Measurements from ENCODE around the gene MAP7. TPM values are rescaled to one million over a fixed set of nuclear protein-coding genes. Genes with fewer than 3 reads are reported as not detected.

MAP7 gene
- total RNA-seq, 1 experiment from 2014 or later = 7.8 TPM

DNA sequence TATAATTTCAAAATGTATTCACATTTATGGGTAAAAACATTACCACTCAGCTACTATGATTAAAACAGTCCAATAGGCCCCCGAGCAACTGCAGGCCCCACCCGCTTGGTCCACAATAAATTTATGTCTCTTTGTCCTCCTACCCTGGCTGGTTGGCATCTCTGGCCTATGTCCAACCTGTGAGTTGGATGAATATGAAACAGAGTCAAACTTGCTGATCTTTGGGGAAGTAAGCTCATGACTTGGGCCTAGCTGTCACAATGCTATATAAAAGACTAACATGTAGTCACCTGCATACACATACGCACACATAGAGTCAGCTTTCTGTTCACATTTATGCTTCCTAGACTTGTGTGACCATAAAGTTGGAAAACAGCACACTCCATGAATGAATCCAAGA, 20.5 kb downstream of the MAP7 start:
- no peaks in the 10 kb centered on the region for H3K36me3 ChIP-seq (replicated peaks; ENCODE audit: control insufficient read depth, insufficient read depth, low read length)
- no peak overlapping the region for H3K4me3 ChIP-seq (ENCODE audit: insufficient read depth, low read depth, low read length)
- H3K27me3 ChIP-seq (ENCODE audit: control insufficient read depth, insufficient read depth, low read length) = no peaks in the 10 kb centered on the region
- no peak for DNase-seq

DNA sequence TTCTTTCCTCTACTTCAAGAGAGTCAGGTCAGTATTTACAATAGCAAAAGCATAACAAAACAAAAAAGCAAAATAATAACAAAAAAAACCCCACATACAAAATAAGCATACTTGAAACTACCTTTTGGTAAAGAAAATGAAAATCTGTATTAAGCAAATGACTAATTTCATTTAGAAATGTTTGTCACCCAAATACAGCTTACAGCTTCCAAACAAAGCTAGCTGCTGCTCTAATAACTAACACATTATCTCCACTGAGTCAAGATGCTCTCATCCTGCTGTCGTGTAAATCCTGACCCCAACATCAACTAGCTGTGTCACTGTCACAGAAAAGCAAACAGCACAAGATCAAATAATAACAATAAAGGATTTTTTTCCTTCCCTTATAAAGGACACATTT, 21.7 kb downstream of the MAP7 start:
- H3K27me3 ChIP-seq (ENCODE audit: control insufficient read depth, insufficient read depth, low read length) = no peaks in the 10 kb centered on the region
- no peaks in the 10 kb centered on the region for H3K36me3 ChIP-seq (replicated peaks; ENCODE audit: control insufficient read depth, insufficient read depth, low read length)
- H3K4me3 ChIP-seq (ENCODE audit: insufficient read depth, low read depth, low read length) = no peak overlapping the region
- no peak for DNase-seq

DNA sequence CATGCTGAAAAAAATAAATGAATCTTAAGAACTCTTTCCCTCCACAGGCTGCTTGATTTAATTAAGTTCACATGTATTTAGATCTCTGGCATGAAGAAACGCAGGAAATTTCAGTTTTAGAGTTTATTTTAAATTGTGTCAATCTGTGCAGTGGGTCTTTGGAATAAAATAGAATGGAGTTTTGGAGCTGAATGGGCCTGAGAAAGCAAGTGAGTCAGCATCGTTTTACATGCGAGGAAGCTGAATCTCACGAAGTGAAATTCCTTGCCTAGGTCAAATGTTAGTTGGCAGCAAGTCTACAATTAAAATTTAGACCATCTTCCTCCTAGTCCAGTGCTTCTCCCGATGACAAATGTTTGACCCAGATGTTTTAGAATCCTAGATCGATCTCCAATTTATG, 22.4 kb downstream of the MAP7 start:
- H3K4me3 ChIP-seq (ENCODE audit: insufficient read depth, low read depth, low read length) = no peak overlapping the region
- DNase-seq = no peak
- no peaks in the 10 kb centered on the region for H3K27me3 ChIP-seq (ENCODE audit: control insufficient read depth, insufficient read depth, low read length)
- H3K36me3 ChIP-seq (replicated peaks; ENCODE audit: control insufficient read depth, insufficient read depth, low read length) = no peaks in the 10 kb centered on the region

DNA sequence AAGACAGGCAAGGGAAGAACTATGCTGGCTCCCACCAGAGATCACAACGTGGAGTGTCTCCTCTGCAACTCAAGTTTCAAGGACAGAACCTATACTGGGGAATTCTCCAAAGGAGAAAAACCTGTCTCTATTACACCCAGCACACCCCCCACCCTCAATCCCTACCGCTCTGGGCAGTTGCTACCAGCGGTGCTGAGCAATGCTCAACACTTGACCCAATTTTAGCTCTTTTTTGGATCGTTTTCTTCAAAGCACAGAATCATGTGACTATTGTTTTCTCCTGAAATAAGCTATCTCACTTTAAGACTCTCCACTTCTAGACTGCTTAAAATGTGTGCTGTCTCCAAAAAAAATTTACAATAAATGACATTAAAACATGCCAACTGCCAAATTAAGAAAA, 23.3 kb downstream of the MAP7 start:
- DNase-seq = peak; percentile 11
- Histone ChIP-seq H3K36me3 (replicated peaks; ENCODE audit: control insufficient read depth, insufficient read depth, low read length) (no peaks in the 10 kb centered on the region), H3K4me3 (ENCODE audit: insufficient read depth, low read depth, low read length) (no peak overlapping the region)

DNA sequence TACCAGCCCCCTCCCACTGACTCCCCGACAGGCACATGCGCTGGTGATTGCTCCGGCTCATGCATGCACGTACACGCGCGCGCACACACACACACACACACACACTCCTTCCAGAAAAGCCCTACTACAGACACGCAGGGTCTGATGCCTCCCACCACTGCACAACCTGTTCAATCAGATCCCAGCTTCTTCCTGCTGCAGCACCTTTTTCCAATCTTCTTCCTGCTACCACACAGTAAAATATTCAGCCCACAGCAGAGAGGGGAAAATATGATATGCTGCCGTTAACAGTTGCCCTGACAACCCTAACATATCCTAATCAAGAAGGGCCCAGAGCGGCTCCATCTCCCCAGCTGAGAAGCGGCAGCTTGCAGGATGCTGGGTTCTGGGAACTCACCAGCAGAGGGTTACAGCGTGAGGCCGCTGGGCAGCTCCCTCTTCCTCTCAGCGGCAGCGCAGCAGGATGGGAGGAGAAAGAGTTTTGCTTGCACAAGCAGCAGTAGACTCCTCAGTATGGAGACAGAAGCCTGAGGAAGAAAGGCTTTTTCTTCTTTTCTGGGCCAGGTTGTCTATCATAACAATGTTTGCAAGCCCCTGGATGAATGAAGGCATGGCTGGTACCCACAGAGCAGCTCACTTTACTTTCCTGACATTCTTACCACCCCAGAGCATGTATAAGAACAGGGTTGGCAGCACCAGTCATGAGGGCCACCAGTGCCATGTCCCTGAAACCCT, 23.9 kb downstream of the MAP7 start:
- DNase-seq = peak; percentile 56
- Histone ChIP-seq H3K4me3 (ENCODE audit: insufficient read depth, low read depth, low read length) (no peak overlapping the region), H3K36me3 (replicated peaks; ENCODE audit: control insufficient read depth, insufficient read depth, low read length) (no peaks in the 10 kb centered on the region), H3K27me3 (ENCODE audit: control insufficient read depth, insufficient read depth, low read length) (no peaks in the 10 kb centered on the region)

More for the DNA sequence above, 23.3 kb downstream of the MAP7 start:
- no peaks in the 10 kb centered on the region for H3K27me3 ChIP-seq (ENCODE audit: control insufficient read depth, insufficient read depth, low read length)

DNA sequence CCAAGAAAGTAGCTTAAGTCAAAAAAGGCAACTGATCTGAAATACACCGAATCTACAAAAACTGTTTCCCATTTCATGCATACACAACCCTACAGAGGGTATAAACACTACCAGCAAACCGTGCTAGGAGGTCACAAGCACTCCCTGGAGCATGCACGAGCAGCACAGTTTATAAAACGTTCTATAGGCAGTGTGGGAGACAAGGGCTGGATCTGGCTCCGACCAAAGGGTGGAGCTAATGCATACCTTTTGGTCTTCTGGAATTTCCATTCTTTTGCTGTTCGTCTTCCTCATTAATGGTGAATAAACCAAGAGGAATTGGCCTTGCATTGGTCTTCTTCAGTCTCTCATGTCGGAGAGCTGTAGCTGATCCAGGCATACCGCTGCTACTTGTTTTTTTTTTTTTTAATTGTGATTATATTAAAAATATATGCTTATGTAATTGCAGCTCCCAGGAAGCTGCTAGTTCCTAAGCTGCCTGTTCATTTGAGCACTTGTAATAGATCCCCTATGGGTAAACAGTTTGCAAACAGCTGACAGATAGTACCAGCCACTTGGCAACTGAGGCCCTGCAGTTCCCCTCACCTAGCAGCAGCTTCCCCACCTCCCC, 24.5 kb downstream of the MAP7 start:
- no peak for DNase-seq
- H3K36me3 ChIP-seq (replicated peaks; ENCODE audit: control insufficient read depth, insufficient read depth, low read length) = no peaks in the 10 kb centered on the region
- H3K27me3 ChIP-seq (ENCODE audit: control insufficient read depth, insufficient read depth, low read length) = no peaks in the 10 kb centered on the region
- no peak overlapping the region for H3K4me3 ChIP-seq (ENCODE audit: insufficient read depth, low read depth, low read length)

DNA sequence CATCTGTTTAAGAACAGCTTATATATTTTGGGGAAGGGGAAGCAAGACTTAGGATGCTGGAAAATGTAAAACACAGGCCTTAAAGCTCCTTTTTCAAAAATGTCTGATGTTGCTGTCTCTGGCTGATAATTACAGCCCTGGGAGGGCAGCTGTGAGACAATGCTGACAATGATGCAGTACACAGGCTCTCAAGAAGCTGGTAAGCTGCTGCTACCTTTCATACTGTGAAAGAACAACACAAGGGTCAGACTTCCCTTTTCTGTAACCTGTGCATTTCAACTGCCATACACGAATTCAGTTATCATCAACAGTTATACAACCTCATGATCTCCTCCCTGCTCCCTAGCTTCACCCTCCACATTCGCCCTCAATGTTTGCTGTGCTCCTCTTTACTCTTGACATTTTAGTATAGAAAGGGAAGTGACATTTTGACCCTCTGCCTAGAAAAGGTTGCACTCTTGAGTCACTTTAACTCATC, 25.2 kb downstream of the MAP7 start:
- no peaks in the 10 kb centered on the region for H3K36me3 ChIP-seq (replicated peaks; ENCODE audit: control insufficient read depth, insufficient read depth, low read length)
- no peak overlapping the region for H3K4me3 ChIP-seq (ENCODE audit: insufficient read depth, low read depth, low read length)
- H3K27me3 ChIP-seq (ENCODE audit: control insufficient read depth, insufficient read depth, low read length) = no peaks in the 10 kb centered on the region
- no peak for DNase-seq

DNA sequence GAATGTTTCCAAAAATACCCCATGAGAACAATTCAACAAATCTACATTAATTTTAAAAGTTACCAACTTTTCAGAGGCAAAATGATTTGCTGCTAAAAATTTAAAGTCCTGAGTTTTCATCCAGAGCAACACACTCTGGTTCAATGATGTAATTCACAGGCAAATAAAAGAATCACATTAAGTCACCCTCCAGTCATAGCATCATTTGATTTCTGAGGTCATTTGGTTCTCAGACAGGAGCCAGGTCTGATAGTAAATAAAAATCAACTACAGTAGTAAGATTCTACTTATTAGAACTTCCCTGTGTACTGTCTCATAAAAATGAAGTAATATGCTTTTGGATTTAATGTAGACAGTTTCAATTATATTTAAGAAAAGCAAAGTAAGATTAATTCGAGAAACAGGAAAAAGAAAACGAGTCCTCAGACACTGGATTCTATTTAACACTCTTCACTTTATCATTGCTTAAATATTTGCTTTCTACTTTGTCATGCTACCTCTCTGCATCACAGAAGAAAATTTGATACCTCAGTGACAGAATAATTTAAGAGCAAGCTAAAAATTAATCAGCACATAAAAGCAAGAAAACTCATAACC, 25.8 kb downstream of the MAP7 start:
- H3K4me3 ChIP-seq (ENCODE audit: insufficient read depth, low read depth, low read length) = no peak overlapping the region
- H3K27me3 ChIP-seq (ENCODE audit: control insufficient read depth, insufficient read depth, low read length) = no peaks in the 10 kb centered on the region
- DNase-seq = no peak

DNA sequence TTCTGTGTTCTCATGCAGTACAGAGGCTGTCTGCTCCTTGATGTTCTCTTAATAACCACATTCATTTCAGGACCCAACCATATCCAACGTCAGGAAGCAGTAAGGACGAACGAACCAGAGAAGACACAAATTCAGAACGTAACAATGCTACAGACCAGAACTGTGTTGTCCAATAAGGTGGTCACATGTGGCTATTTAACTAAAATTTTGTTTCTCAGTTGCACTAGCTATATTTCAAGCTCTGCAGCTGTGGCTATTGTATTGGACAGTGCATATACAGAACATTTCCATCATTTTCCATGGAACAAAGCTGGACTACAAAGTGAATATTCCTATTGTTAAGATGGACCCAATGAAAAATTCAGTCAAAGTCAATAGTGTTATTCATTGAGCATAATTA, 27.0 kb downstream of the MAP7 start:
- DNase-seq = no peak

More for the DNA sequence above, 25.8 kb downstream of the MAP7 start:
- no peaks in the 10 kb centered on the region for H3K36me3 ChIP-seq (replicated peaks; ENCODE audit: control insufficient read depth, insufficient read depth, low read length)

DNA sequence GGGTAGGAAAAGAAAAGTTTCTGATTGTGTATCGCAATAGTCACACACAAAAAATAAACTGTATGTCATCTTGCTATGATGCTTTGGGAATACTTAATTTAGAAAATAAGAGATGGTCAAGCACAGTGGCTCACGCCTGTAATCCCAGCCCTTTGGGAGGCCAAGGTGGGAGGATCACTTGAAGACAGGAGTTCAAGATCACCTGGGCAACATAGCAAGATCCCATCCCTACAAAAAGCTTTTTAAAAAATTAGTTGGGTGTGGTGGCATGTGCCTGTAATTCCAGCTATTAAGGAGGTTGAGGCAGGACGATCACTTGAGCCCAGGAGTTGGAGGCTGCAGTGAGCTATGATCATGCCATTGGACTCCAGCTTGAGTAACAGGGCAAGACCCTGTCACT, 27.6 kb downstream of the MAP7 start:
- no peak overlapping the region for H3K4me3 ChIP-seq (ENCODE audit: insufficient read depth, low read depth, low read length)
- H3K36me3 ChIP-seq (replicated peaks; ENCODE audit: control insufficient read depth, insufficient read depth, low read length) = no peaks in the 10 kb centered on the region
- H3K27me3 ChIP-seq (ENCODE audit: control insufficient read depth, insufficient read depth, low read length) = no peaks in the 10 kb centered on the region
- DNase-seq = no peak

More for the DNA sequence above, 27.0 kb downstream of the MAP7 start:
- H3K27me3 ChIP-seq (ENCODE audit: control insufficient read depth, insufficient read depth, low read length) = no peaks in the 10 kb centered on the region
- H3K4me3 ChIP-seq (ENCODE audit: insufficient read depth, low read depth, low read length) = no peak overlapping the region
- H3K36me3 ChIP-seq (replicated peaks; ENCODE audit: control insufficient read depth, insufficient read depth, low read length) = no peaks in the 10 kb centered on the region

DNA sequence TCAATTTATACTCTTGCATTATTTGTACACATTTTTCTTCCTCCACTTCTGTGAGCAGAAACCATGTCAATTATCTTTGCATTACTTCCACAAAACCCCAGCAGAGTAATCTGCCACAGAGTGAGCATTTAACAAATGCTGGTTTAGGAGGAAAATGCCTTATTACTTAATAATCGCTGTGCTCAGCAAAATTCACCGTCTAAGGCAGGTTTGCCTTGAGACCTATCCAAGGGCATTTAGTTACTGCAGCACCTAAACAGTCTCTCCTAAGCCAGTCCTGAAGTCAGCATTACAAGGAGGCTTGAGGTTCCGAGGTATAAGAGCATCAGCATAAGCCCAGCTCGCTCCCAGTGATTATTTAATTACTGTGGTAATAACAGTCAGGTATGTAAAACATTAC, 28.3 kb downstream of the MAP7 start:
- DNase-seq = no peak
- Histone ChIP-seq H3K4me3 (ENCODE audit: insufficient read depth, low read depth, low read length) (no peak overlapping the region), H3K27me3 (ENCODE audit: control insufficient read depth, insufficient read depth, low read length) (no peaks in the 10 kb centered on the region), H3K36me3 (replicated peaks; ENCODE audit: control insufficient read depth, insufficient read depth, low read length) (no peaks in the 10 kb centered on the region)

DNA sequence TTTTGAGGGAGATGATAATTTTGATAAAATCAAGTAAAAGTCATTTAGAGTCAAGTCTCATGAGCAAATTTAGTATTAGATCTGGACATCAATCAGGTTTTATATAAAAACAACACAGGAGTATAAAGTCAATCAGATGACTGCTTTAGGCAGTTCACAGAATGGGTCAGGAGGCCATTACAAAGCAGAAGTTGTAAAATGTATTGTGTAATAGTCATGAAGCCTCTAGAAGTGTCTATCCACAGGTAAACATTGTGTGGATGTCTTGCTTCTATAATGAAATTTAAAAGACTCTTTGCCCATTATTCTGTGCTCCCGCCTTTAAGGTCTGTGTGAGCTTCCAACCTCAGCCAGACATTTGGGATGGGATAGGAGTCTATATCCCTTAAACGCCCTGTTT, 28.8 kb downstream of the MAP7 start:
- Histone ChIP-seq H3K36me3 (replicated peaks; ENCODE audit: control insufficient read depth, insufficient read depth, low read length) (no peaks in the 10 kb centered on the region), H3K4me3 (ENCODE audit: insufficient read depth, low read depth, low read length) (no peak overlapping the region), H3K27me3 (ENCODE audit: control insufficient read depth, insufficient read depth, low read length) (no peaks in the 10 kb centered on the region)
- no peak for DNase-seq

DNA sequence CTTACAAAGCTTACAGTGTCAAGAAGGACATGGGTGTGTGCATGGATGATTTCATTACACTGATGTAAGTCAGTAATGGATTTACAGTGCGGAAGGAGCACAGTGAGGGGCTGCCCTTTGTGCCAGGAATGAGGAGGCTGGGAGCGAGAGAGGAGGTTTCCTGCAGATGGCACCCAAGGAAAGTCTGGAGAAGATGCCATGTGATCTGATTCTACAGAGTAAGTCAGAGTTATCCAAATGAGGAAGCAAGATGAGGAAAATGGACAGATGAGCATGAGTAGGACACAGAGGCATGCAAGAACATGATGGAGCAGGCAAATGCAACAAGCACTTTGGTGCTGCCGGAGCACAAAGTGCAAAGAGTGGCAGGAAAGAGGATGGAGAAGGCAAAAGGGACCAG, 29.7 kb downstream of the MAP7 start:
- no peak for DNase-seq
- Histone ChIP-seq H3K36me3 (replicated peaks; ENCODE audit: control insufficient read depth, insufficient read depth, low read length) (no peaks in the 10 kb centered on the region), H3K4me3 (ENCODE audit: insufficient read depth, low read depth, low read length) (no peak overlapping the region), H3K27me3 (ENCODE audit: control insufficient read depth, insufficient read depth, low read length) (no peaks in the 10 kb centered on the region)

DNA sequence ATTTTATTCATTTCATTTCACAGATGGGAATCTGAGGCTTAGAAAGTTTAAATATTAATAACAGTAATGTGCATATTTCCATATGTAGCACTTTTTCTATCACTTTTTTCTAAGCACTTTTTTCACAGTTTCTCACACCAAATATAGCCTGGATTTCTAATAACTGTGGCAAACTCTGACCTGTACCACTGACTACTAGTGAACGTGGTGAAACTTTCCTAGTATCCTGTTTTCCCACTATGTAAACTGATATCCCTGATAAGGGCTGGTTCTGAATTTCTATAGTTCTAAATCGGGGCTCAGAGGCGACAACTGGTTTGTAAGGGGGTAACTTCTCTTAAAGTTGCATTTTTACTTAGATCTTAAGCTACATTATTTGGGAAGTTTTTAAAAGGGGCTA, 32.6 kb downstream of the MAP7 start:
- no peaks in the 10 kb centered on the region for H3K27me3 ChIP-seq (ENCODE audit: control insufficient read depth, insufficient read depth, low read length)
- H3K36me3 ChIP-seq (replicated peaks; ENCODE audit: control insufficient read depth, insufficient read depth, low read length) = no peaks in the 10 kb centered on the region; the same call in 1 of the 2 replicates
- no peak overlapping the region for H3K4me3 ChIP-seq (ENCODE audit: insufficient read depth, low read depth, low read length)
- no peak for DNase-seq

DNA sequence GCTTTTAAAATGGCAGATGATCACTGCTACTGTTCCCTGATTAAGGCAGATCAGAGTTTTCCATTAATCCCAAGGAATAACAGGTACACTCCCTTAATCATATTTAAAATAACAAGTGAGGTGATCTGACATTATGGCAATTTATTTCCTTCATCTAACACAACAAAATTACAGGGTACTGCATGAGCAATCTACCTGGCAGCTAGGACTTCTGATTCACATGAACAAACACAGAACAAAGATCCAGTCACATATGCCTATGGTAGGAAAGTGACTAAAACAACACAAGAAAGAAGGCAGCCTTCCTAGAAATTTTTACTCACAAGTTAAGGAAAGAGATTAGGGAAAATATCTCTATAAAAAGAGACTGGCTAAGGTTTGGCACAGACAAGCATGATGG, 33.2 kb downstream of the MAP7 start:
- no peak for DNase-seq
- Histone ChIP-seq H3K36me3 (replicated peaks; ENCODE audit: control insufficient read depth, insufficient read depth, low read length) (no peaks in the 10 kb centered on the region; the same call in 1 of the 2 replicates), H3K4me3 (ENCODE audit: insufficient read depth, low read depth, low read length) (no peak overlapping the region)

More for the DNA sequence above, 33.2 kb downstream of the MAP7 start:
- H3K27me3 ChIP-seq (ENCODE audit: control insufficient read depth, insufficient read depth, low read length) = no peaks in the 10 kb centered on the region

Data from H7 (cell line).